Naive thymus-derived CD4-positive, alpha-beta T cell (primary cell): ENCODE measurements around the gene PPTC7. TPM values are rescaled to one million over a fixed set of nuclear protein-coding genes. Genes with fewer than 3 reads are reported as not detected.

ENCODE experiments used
- ATAC-seq: fragments of 150-1000 bp; cut with Tn5 transposase; 2 replicates; pipeline ENCODE4 v1.10.0; 2021; ENCODE audit warnings: mild to moderate bottlenecking, moderate library complexity
- CTCF ChIA-PET: fragments of 350-600 bp; sonication (Branson Sonifier 250); formaldehyde crosslinking; loops from one replicate; lab custom pipeline; 2021; ENCODE audit warnings: antibody characterized with exemption; lab: Charles Lee
- POLR2A ChIA-PET: fragments of 350-600 bp; sonication (Branson Sonifier 250); formaldehyde crosslinking; loops from one replicate; lab custom pipeline; 2021; ENCODE audit warnings: antibody characterized with exemption, inconsistent platforms; lab: Charles Lee
- DNase-seq, 9 donors: peaks; one replicate each; pipeline versions ENCODE4 v3.0.0 to v3.0.0-alpha.2; 2020 to 2022; ENCODE audit warnings: mixed read lengths in 1 of 9
- H3K27ac ChIP-seq: one replicate; pipeline ENCODE4 v1.7.0; 2013; ENCODE audit warnings: mild to moderate bottlenecking, low read depth, low read length, moderate library complexity
- H3K27me3 ChIP-seq, 2 donors: one replicate each; pipeline ENCODE4 v1.7.0; 2013; ENCODE audit warnings: low read length in 2 of 2, mild to moderate bottlenecking in 2 of 2, moderate library complexity in 2 of 2; ENCODE audit not compliant: control insufficient read depth in 2 of 2, insufficient read depth in 2 of 2
- H3K36me3 ChIP-seq, 3 experiments: 1 replicate in 2 of 3; 2 replicates in 1 of 3; pipeline ENCODE4 v1.7.0; 2013; ENCODE audit warnings: low read length in 3 of 3, mild to moderate bottlenecking in 3 of 3, moderate library complexity in 1 of 3; ENCODE audit not compliant: insufficient read depth in 3 of 3, control insufficient read depth in 2 of 3
- H3K4me1 ChIP-seq, 2 donors: one replicate each; pipeline ENCODE4 v1.7.0; 2013; ENCODE audit warnings: low read length in 2 of 2, mild to moderate bottlenecking in 2 of 2, moderate library complexity in 1 of 2; ENCODE audit not compliant: control insufficient read depth in 2 of 2, insufficient read depth in 2 of 2
- H3K4me3 ChIP-seq: 2 replicates; pipeline ENCODE4 v1.7.0; 2013; ENCODE audit warnings: mild to moderate bottlenecking, low read length
- H3K9me3 ChIP-seq, 3 experiments: 1 replicate in 2 of 3; 2 replicates in 1 of 3; pipeline ENCODE4 v1.7.0; 2013; ENCODE audit warnings: low read length in 3 of 3; ENCODE audit not compliant: control insufficient read depth in 2 of 3
- H3K27ac Mint-ChIP-seq, 9 donors: one replicate each; pipeline ENCODE4 v1.8.0; 2020 to 2022; ENCODE audit warnings: mixed read lengths in 9 of 9, mild to moderate bottlenecking in 8 of 9, moderate library complexity in 5 of 9, inconsistent platforms in 2 of 9
- H3K27me3 Mint-ChIP-seq, 5 donors: one replicate each; pipeline ENCODE4 v1.8.0; 2021 to 2022; ENCODE audit warnings: mixed read lengths in 5 of 5, mild to moderate bottlenecking in 1 of 5
- H3K36me3 Mint-ChIP-seq, 5 donors: one replicate each; pipeline ENCODE4 v1.8.0; 2020 to 2022; ENCODE audit warnings: mixed read lengths in 5 of 5, mild to moderate bottlenecking in 3 of 5, inconsistent platforms in 1 of 5
- H3K4me1 Mint-ChIP-seq, 7 donors: one replicate each; pipeline ENCODE4 v1.8.0; 2020 to 2022; ENCODE audit warnings: mixed read lengths in 7 of 7, mild to moderate bottlenecking in 3 of 7, inconsistent platforms in 1 of 7
- H3K4me3 Mint-ChIP-seq, 10 donors: one replicate each; pipeline ENCODE4 v1.8.0; 2020 to 2022; ENCODE audit warnings: mild to moderate bottlenecking in 10 of 10, mixed read lengths in 10 of 10, moderate library complexity in 6 of 10, inconsistent platforms in 2 of 10
- H3K9me3 Mint-ChIP-seq, 11 donors: one replicate each; pipeline ENCODE4 v1.8.0; 2020 to 2022; ENCODE audit warnings: mixed read lengths in 11 of 11, mild to moderate bottlenecking in 4 of 11, inconsistent platforms in 1 of 11, moderate library complexity in 1 of 11
- intact Hi-C, 2 donors: fragments of 100-400 bp; cut with micrococcal nuclease; formaldehyde crosslinking; loops; one replicate each; pipeline ENCODE4 v1.15.1; 2023
- polyA plus RNA-seq, 2 donors: library from polyadenylated mRNA; unstranded; fragments of 300-500 nt; fragmentation: Illumina TruSeq; gene quantifications; one replicate each; pipeline ENCODE4 v1.2.3, GENCODE V29; 2021
- total RNA-seq, 6 experiments: library from RNA in 5 of 6; stranded (reverse) in 5 of 6; gene quantifications; 1 replicate in 5 of 6; 2 replicates in 1 of 6; pipeline ENCODE4 v1.2.3 and lab custom pipeline; 2021 to 2026

The PPTC7 gene
- total and polyA plus RNA-seq, 7 experiments from 2014 or later = 9.7 to 43.8 (median 37.8) TPM

DNA sequence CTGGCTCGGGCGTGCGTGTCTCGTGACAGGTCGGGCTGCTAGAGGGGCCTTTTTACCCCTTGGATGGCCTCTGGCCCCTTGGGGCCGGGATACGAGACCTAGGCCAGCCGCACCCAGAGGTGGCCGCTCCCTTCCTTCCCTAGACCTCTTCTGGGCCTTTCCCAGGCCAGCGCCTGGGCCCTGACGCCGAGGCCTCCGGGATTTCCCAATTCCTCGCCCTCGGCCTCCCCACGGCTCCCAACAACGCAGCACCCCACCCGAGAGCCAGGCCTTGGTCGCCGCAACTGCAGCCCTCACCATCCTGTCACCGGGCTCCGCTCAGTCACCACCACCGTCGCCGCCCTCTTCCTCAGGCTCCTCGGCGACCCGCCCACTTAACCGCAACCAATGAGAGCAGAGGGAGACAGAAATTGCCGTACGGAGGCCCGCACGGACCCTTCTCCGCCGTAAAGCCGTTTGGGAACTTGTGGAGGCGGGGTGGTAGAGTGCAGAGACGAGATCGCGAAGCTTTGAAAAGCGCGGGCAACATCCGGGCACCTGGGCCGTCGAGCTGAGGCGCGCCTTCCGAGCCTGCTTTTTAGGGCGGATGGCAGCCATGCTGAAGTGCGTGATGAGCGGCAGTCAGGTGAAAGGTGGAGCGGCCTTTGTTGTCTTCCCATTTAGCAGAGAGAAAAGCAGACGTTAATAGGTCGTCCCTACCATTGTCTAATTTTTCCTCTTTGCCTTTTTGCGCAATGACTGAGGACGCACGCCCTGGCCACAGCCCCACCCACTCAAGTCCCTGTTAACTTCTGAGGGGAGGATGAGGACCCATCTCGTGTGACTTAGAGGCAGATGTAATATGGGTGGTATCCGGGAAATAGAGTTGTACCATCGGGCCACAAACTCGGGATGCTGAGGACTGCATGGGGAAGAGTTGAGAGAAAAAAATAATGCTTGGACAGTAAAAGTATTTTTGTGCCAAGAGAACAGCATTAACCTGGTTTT lies 81.1 kb downstream of the PPTC7 start, which contains the start of the genes RAD9B and VPS29:
RAD9B (plus strand) TSS at position 580 of the 987 bp plus-strand sequence; CDS start at position 587, 7 bp downstream.
VPS29 (minus strand) TSS at position 360 of the 987 bp plus-strand sequence; CDS start at position 300, 60 bp downstream.
- no peaks in the 10 kb centered on the region for H3K9me3 ChIP-seq
- CTCF ChIA-PET = interaction anchor here (0.7 to 4.3 kb wide), 4 partner anchors 33 to 100 kb away, joined by 6 to 20 read pairs (median 7); partner anchors contain the start of genes ARPC3, FAM216A and GPN3
- peak within 1 kb of the TSS; percentile 89 for H3K27ac ChIP-seq
- H3K27me3 ChIP-seq = no peaks in the 10 kb centered on the region
- peaks cover 0 to 6% (median 0%) of the 10 kb centered on the region in 11 donors for H3K9me3 Mint-ChIP-seq
- peaks cover 0 to 4% (median 0%) of the 10 kb centered on the region in 3 experiments for H3K36me3 ChIP-seq
- POLR2A ChIA-PET = interaction anchor here (0.6 to 3.4 kb wide), 15 partner anchors 9 to 195 kb away, joined by 3 to 52 read pairs (median 3); partner anchors contain the start of genes ARPC3, FAM216A, GPN3 and TCTN1
- peak within 1 kb of the TSS; percentile 88 to 100 (median 97) for H3K4me3 Mint-ChIP-seq
- intact Hi-C loops = loop anchor here (1.0 to 5.0 kb wide), 12 partner anchors 34 to 1095 kb away; partner anchors contain the start of genes ARPC3 (in 2 of the 2), FAM216A (in 2 of the 2), GPN3 (in 2 of the 2) and PPTC7 (in 2 of the 2)
- peak within 1 kb of the TSS; percentile 93 to 100 (median 97) for H3K27ac Mint-ChIP-seq
- peaks cover 20 to 22% of the 10 kb centered on the region in 2 donors for H3K4me1 ChIP-seq
- peak within 1 kb of the TSS; percentile 86 for H3K4me3 ChIP-seq
- peaks cover 0 to 13% (median 0%) of the 10 kb centered on the region in 5 donors for H3K36me3 Mint-ChIP-seq
- ATAC-seq (peak; percentile 98), DNase-seq (peak; percentile 91 to 100 (median 99))
- peaks cover 22 to 52% (median 39%) of the 10 kb centered on the region in 7 donors for H3K4me1 Mint-ChIP-seq
- H3K27me3 Mint-ChIP-seq = peaks cover 0 to 3% (median 0%) of the 10 kb centered on the region in 5 donors

DNA sequence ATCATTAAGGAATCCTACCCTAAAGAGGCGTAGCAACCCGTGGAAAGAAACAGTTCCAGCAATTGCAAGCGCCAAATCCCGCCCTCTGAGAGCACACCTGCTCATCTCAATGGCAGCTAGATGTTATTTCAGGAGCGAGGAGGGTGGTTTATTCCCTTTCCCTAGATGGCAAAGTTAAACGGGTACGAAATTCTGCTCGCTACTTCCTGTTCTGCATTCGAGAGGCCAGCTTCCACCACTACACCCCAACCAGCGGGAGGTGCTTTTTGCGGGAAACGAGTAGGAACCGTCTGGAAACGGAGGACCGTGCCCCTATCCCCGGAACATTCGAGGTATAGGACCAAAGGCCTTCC lies 81.7 kb downstream of the PPTC7 start:
- peak overlapping the region; percentile 88 to 100 (median 97) for H3K4me3 Mint-ChIP-seq
- Histone ChIP-seq H3K27ac (peak overlapping the region; percentile 89), H3K27me3 (no peaks in the 10 kb centered on the region), H3K4me3 (peak overlapping the region; percentile 86), H3K9me3 (no peaks in the 10 kb centered on the region), H3K36me3 (peaks cover 0 to 4% (median 0%) of the 10 kb centered on the region in 3 experiments), H3K4me1 (peaks cover 20 to 22% of the 10 kb centered on the region in 2 donors)
- peaks cover 0 to 6% (median 0%) of the 10 kb centered on the region in 11 donors for H3K9me3 Mint-ChIP-seq
- ATAC-seq = peak; percentile 3
- H3K36me3 Mint-ChIP-seq = peaks cover 0 to 13% (median 0%) of the 10 kb centered on the region in 5 donors
- intact Hi-C loops = loop anchor here in 1 of 2 donors (1.0 to 5.0 kb wide), 4 partner anchors 99 to 1096 kb away; partner anchors contain the start of genes ANKRD13A, ATXN2 and GIT2
- peaks cover 0 to 3% (median 0%) of the 10 kb centered on the region in 5 donors for H3K27me3 Mint-ChIP-seq
- DNase-seq = no peak
- peaks cover 22 to 52% (median 39%) of the 10 kb centered on the region in 7 donors for H3K4me1 Mint-ChIP-seq
- ChIA-PET CTCF (interaction anchor here (0.6 to 4.3 kb wide), 3 partner anchors 18 to 53 kb away, joined by 3 to 20 read pairs (median 8); partner anchors contain the start of genes FAM216A and GPN3), POLR2A (interaction anchor here (0.6 to 3.4 kb wide), 9 partner anchors 10 to 241 kb away, joined by 3 to 52 read pairs (median 4); partner anchors contain the start of genes ARPC3, FAM216A and GPN3)
- H3K27ac Mint-ChIP-seq = peak overlapping the region; percentile 93 to 100 (median 97)

DNA sequence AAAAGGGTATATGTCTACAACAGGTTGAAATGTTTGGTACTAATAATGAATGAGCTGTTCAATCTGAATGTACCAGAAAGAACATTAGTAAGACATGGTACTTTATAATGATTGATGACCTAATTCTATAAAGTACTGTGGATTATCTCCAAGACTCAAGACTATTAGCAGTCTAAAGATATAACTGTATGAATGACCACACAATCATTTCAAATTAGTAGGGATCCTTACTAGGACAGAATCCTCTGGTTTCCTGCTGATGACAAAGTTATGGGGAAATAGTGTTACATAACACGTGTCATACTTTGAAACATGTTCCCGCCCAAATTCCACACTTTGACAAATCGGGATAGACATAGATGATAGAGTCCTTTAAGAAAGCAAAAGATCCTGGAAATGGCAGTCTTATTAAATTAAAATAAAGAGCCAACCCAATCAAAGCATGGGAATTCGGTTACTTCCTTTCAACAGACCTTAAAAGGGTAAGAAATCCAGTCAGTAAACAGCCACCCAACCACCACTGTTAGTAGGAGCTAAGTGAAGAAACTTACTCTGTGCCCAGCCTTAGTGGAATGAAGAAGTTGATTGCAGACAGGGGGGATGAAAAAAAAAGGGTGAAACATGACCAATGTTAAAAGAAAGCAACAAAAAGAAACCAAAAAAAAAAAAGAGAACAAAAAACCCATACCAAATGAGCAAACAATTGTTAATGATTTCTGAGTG lies 84.0 kb downstream of the PPTC7 start:
- H3K9me3 ChIP-seq = no peaks in the 10 kb centered on the region
- ATAC-seq (no peak), DNase-seq (no peak)
- POLR2A ChIA-PET = interaction anchor here (1.3 to 3.4 kb wide), 2 partner anchors 30 to 49 kb away, joined by 5 to 52 read pairs; partner anchors contain the start of genes ARPC3, FAM216A and GPN3
- H3K27ac Mint-ChIP-seq = peak overlapping the region in 5 of 9 donors; percentile 34 to 78 (median 39)
- CTCF ChIA-PET = interaction anchor here (1.1 to 4.3 kb wide), 4 partner anchors 26 to 103 kb away, joined by 3 to 20 read pairs (median 6); partner anchors contain the start of genes ARPC3, FAM216A and GPN3
- H3K4me1 Mint-ChIP-seq = peaks cover 22 to 52% (median 43%) of the 10 kb centered on the region in 7 donors
- peaks cover 20 to 22% of the 10 kb centered on the region in 2 donors for H3K4me1 ChIP-seq
- H3K4me3 Mint-ChIP-seq = peak overlapping the region in 9 of 10 donors; percentile 8 to 93 (median 59)
- H3K4me3 ChIP-seq = no peak overlapping the region
- peaks cover 0 to 17% (median 8%) of the 10 kb centered on the region in 5 donors for H3K36me3 Mint-ChIP-seq
- intact Hi-C loops = no loop called here
- H3K9me3 Mint-ChIP-seq = peaks cover 0 to 6% (median 0%) of the 10 kb centered on the region in 11 donors
- H3K27me3 Mint-ChIP-seq = peaks cover 0 to 3% (median 0%) of the 10 kb centered on the region in 5 donors
- H3K27ac ChIP-seq = no peak overlapping the region
- H3K27me3 ChIP-seq = no peaks in the 10 kb centered on the region
- H3K36me3 ChIP-seq = peaks cover 0 to 18% (median 7%) of the 10 kb centered on the region in 3 experiments

Other genes starting within 250 kb of the PPTC7 start
- 10 to 100 TPM; 40.9 to 71.7 (median 59.7) TPM for gene ANAPC7, start 179.6 kb downstream of the PPTC7 start, total RNA-seq
- gene ANAPC7, start 179.6 kb downstream of the PPTC7 start, polyA plus RNA-seq = 10 to 100 TPM; 26.6 to 28.3 TPM
- gene ARPC3, start 133.0 kb downstream of the PPTC7 start, total RNA-seq = 100 to 1,000 TPM; 166 to 381 (median 187) TPM
- gene ARPC3, start 133.0 kb downstream of the PPTC7 start, polyA plus RNA-seq = 100 to 1,000 TPM; 559 to 643 TPM
- 10 to 100 TPM in 3 of 5 experiments, 1 to 10 TPM in 2; 5.1 to 19.7 (median 14.6) TPM for gene GPN3, start 115.1 kb downstream of the PPTC7 start, total RNA-seq
- 10 to 100 TPM; 31.2 to 40.4 TPM for gene GPN3, start 115.1 kb downstream of the PPTC7 start, polyA plus RNA-seq
- gene FAM216A, start 114.5 kb downstream of the PPTC7 start, total RNA-seq = 10 to 100 TPM in 4 of 5 experiments, 1 to 10 TPM in 1; 5.3 to 24.1 (median 23.0) TPM
- 10 to 100 TPM; 10.8 to 14.2 TPM for gene FAM216A, start 114.5 kb downstream of the PPTC7 start, polyA plus RNA-seq
- gene VPS29, start 81.2 kb downstream of the PPTC7 start, total RNA-seq = 100 to 1,000 TPM in 3 of 5 experiments, 10 to 100 TPM in 2; 78.5 to 131 (median 115) TPM
- gene VPS29, start 81.2 kb downstream of the PPTC7 start, polyA plus RNA-seq = 100 to 1,000 TPM; 134 to 158 TPM
- gene RAD9B, start 81.0 kb downstream of the PPTC7 start, total RNA-seq = 1 to 10 TPM in 4 of 5 experiments, under 1 TPM in 1; 0.60 to 2.9 (median 1.1) TPM
- gene RAD9B, start 81.0 kb downstream of the PPTC7 start, polyA plus RNA-seq = under 1 TPM; 0.53 to 0.98 TPM
- 10 to 100 TPM in 3 of 5 experiments, 1 to 10 TPM in 2; 5.2 to 13.0 (median 10.2) TPM for gene TCTN1, start 30.8 kb upstream of the PPTC7 start, total RNA-seq
- gene TCTN1, start 30.8 kb upstream of the PPTC7 start, polyA plus RNA-seq = 1 to 10 TPM; 4.2 to 8.8 TPM
- 10 to 100 TPM in 4 of 5 experiments, 1 to 10 TPM in 1; 6.4 to 24.8 (median 11.7) TPM for gene HVCN1, start 105.8 kb upstream of the PPTC7 start, total RNA-seq
- 10 to 100 TPM; 15.2 to 25.3 TPM for gene HVCN1, start 105.8 kb upstream of the PPTC7 start, polyA plus RNA-seq
- 100 to 1,000 TPM; 108 to 218 (median 145) TPM for gene PPP1CC, start 159.6 kb upstream of the PPTC7 start, total RNA-seq
- 100 to 1,000 TPM; 126 to 138 TPM for gene PPP1CC, start 159.6 kb upstream of the PPTC7 start, polyA plus RNA-seq